ENCODE measurements around the gene PHYH. TPM values are rescaled to one million over a fixed set of nuclear protein-coding genes. Genes with fewer than 3 reads are reported as not detected.
"Not testable (repeated sequence)": the region's sequence is repeated elsewhere in the genome, so short reads cannot be mapped to it uniquely, and the experiment has no call there.

Gene PHYH
- total and polyA plus RNA-seq, 4 donors: 45.4 to 139 (median 86.8) TPM

DNA sequence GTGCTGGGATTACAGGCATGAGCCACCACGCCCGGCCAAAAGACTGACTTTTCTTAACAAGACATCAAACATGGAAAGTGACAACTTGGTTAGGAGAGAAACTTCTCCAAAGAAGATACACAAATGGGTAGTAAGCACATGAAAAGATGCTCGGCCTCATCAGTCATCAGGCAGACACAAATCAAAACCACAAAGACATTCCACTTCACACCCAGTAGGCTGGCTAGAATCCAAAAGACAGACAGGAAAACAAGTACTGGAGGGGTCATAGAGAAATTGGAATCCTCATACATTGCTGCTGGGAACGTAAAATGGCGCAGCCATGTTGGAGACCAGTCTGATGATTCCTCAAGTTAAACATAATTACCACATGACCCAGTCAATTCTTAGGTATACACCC, 31.8 kb upstream of the PHYH start:
- DNase-seq (ENCODE audit: low spot score): no peak
- Histone ChIP-seq H3K4me1 (ENCODE audit: control insufficient read depth in 4 of 4, insufficient read depth in 4 of 4, low read length in 3 of 4) (no peaks in the 10 kb centered on the region), H3K9me3 (ENCODE audit: control insufficient read depth in 4 of 4, low read length in 3 of 4) (no peaks in the 10 kb centered on the region), H3K27me3 (ENCODE audit: control insufficient read depth in 4 of 4, insufficient read depth in 4 of 4, low read length in 3 of 4) (no peaks in the 10 kb centered on the region), H3K4me3 (ENCODE audit: low read depth in 1 of 3, low read length in 3 of 3) (no peak overlapping the region), H3K27ac (ENCODE audit: low read depth in 1 of 2, low read length in 2 of 2) (no peak overlapping the region), H3K9ac (ENCODE audit: low read depth in 1 of 2, low read length in 2 of 2) (no peak overlapping the region), H3K36me3 (ENCODE audit: control insufficient read depth in 4 of 4, insufficient read depth in 3 of 4, low read depth in 1 of 4, low read length in 3 of 4) (peaks cover 10 to 52% (median 37%) of the 10 kb centered on the region in 4 donors)
- 97% methylated on average over 5 of the region's 5 CpGs for WGBS
- no peak for TF ChIP-seq RXRA (IDR thresholded peaks at IDR 0.05)
- TF ChIP-seq, protein P1, sequence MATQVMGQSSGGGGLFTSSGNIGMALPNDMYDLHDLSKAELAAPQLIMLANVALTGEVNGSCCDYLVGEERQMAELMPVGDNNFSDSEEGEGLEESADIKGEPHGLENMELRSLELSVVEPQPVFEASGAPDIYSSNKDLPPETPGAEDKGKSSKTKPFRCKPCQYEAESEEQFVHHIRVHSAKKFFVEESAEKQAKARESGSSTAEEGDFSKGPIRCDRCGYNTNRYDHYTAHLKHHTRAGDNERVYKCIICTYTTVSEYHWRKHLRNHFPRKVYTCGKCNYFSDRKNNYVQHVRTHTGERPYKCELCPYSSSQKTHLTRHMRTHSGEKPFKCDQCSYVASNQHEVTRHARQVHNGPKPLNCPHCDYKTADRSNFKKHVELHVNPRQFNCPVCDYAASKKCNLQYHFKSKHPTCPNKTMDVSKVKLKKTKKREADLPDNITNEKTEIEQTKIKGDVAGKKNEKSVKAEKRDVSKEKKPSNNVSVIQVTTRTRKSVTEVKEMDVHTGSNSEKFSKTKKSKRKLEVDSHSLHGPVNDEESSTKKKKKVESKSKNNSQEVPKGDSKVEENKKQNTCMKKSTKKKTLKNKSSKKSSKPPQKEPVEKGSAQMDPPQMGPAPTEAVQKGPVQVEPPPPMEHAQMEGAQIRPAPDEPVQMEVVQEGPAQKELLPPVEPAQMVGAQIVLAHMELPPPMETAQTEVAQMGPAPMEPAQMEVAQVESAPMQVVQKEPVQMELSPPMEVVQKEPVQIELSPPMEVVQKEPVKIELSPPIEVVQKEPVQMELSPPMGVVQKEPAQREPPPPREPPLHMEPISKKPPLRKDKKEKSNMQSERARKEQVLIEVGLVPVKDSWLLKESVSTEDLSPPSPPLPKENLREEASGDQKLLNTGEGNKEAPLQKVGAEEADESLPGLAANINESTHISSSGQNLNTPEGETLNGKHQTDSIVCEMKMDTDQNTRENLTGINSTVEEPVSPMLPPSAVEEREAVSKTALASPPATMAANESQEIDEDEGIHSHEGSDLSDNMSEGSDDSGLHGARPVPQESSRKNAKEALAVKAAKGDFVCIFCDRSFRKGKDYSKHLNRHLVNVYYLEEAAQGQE (IDR thresholded peaks at IDR 0.05): no peak
- TF ChIP-seq, protein P2, sequence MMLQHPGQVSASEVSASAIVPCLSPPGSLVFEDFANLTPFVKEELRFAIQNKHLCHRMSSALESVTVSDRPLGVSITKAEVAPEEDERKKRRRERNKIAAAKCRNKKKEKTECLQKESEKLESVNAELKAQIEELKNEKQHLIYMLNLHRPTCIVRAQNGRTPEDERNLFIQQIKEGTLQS (IDR thresholded peaks at IDR 0.05): no peak

DNA sequence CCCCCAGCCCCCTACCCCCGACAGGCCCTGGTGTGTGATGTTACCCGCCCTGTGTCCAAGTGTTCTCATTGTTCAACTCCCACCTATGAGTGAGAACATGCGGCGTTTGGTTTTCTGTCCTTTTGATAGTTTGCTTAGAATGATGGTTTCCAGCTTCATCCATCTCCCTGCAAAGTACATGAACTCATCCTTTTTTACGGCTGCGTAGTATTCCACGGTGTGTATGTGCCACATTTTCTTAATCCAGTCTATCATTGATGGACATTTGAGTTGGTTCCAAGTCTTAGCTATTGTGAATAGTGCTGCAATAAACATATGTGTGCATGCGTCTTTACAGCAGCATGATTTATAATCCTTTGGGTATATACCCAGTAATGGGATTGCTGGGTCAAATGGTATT, 31.1 kb upstream of the PHYH start:
- peaks cover 9 to 57% (median 38%) of the 10 kb centered on the region in 4 donors for H3K36me3 ChIP-seq (ENCODE audit: control insufficient read depth in 4 of 4, insufficient read depth in 3 of 4, low read depth in 1 of 4, low read length in 3 of 4)
- not testable (repeated sequence) for H3K27ac ChIP-seq (ENCODE audit: low read depth in 1 of 2, low read length in 2 of 2); H3K4me1 ChIP-seq (ENCODE audit: control insufficient read depth in 4 of 4, insufficient read depth in 4 of 4, low read length in 3 of 4); DNase-seq (ENCODE audit: low spot score); H3K9me3 ChIP-seq (ENCODE audit: control insufficient read depth in 4 of 4, low read length in 3 of 4); H3K9ac ChIP-seq (ENCODE audit: low read depth in 1 of 2, low read length in 2 of 2); H3K27me3 ChIP-seq (ENCODE audit: control insufficient read depth in 4 of 4, insufficient read depth in 4 of 4, low read length in 3 of 4); H3K4me3 ChIP-seq (ENCODE audit: low read depth in 1 of 3, low read length in 3 of 3)
- WGBS: 98% methylated on average over 8 of the region's 8 CpGs

GRCh38 chr10:13329565-13329964, 29.7 kb upstream of the PHYH start:
- H3K4me3 ChIP-seq (ENCODE audit: low read depth in 1 of 3, low read length in 3 of 3): no peak overlapping the region
- no peaks in the 10 kb centered on the region for H3K9me3 ChIP-seq (ENCODE audit: control insufficient read depth in 4 of 4, low read length in 3 of 4)
- H3K9ac ChIP-seq (ENCODE audit: low read depth in 1 of 2, low read length in 2 of 2): no peak overlapping the region
- WGBS: 93% methylated on average over 3 of the region's 3 CpGs
- no peak overlapping the region for H3K27ac ChIP-seq (ENCODE audit: low read depth in 1 of 2, low read length in 2 of 2)
- no peaks in the 10 kb centered on the region for H3K27me3 ChIP-seq (ENCODE audit: control insufficient read depth in 4 of 4, insufficient read depth in 4 of 4, low read length in 3 of 4)
- peaks cover 14 to 65% (median 44%) of the 10 kb centered on the region in 4 donors for H3K36me3 ChIP-seq (ENCODE audit: control insufficient read depth in 4 of 4, insufficient read depth in 3 of 4, low read depth in 1 of 4, low read length in 3 of 4)
- DNase-seq (ENCODE audit: low spot score): no peak
- TF ChIP-seq JUND (IDR thresholded peaks at IDR 0.05) (no peak), FOXA2 (IDR thresholded peaks at IDR 0.05) (no peak), YY1 (IDR thresholded peaks at IDR 0.05) (no peak), RAD21 (IDR thresholded peaks at IDR 0.05) (no peak), HNF4A (conservative IDR thresholded peaks at IDR 0.05) (no peak), FOXA1 (IDR thresholded peaks at IDR 0.05) (no peak), GABPA (IDR thresholded peaks at IDR 0.05 in 1 of 2, conservative IDR thresholded peaks at IDR 0.05 in 1 of 2) (no peak), SP1 (IDR thresholded peaks at IDR 0.05) (no peak)
- TF ChIP-seq, protein P1 (IDR thresholded peaks at IDR 0.05): no peak
- TF ChIP-seq, protein P3, sequence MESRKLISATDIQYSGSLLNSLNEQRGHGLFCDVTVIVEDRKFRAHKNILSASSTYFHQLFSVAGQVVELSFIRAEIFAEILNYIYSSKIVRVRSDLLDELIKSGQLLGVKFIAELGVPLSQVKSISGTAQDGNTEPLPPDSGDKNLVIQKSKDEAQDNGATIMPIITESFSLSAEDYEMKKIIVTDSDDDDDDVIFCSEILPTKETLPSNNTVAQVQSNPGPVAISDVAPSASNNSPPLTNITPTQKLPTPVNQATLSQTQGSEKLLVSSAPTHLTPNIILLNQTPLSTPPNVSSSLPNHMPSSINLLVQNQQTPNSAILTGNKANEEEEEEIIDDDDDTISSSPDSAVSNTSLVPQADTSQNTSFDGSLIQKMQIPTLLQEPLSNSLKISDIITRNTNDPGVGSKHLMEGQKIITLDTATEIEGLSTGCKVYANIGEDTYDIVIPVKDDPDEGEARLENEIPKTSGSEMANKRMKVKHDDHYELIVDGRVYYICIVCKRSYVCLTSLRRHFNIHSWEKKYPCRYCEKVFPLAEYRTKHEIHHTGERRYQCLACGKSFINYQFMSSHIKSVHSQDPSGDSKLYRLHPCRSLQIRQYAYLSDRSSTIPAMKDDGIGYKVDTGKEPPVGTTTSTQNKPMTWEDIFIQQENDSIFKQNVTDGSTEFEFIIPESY (IDR thresholded peaks at IDR 0.05): no peak
- TF ChIP-seq, protein P2 (IDR thresholded peaks at IDR 0.05): no peak
- no peaks in the 10 kb centered on the region for H3K4me1 ChIP-seq (ENCODE audit: control insufficient read depth in 4 of 4, insufficient read depth in 4 of 4, low read length in 3 of 4)

Measured in liver (tissue), 9 donors.